MM.1S (cell line): Measurements from ENCODE around the gene SUGP1.

Experiments
- EZH2 ChIP-seq: fragments of 300-600 bp; sonication (generic); optimal IDR thresholded peaks from 2 replicates; pipeline ENCODE3; 2017; ENCODE audit warnings: low read depth, mild to moderate bottlenecking, antibody characterized with exemption, low read length, mixed read lengths
- EZH2phosphoT487 ChIP-seq: fragments of 300-600 bp; sonication (generic); IDR thresholded peaks from 2 replicates; pipeline ENCODE4 v1.6.1; 2018; ENCODE audit warnings: antibody characterized with exemption, low read length

- TF ChIP-seq EZH2 (no peak), EZH2phosphoT487 (no peak)
These were observed 88.0 kb downstream of the SUGP1 start for GRCh38 chr19:19232261-19232721.
